Activated naive CD4-positive, alpha-beta T cell treated with anti-CD3 and anti-CD28 coated beads, Interleukin-2, amount 50 U/mL, for 24 hours (primary cell): ENCODE data around the gene SORCS1.

Source experiments
- H3K27ac Mint-ChIP-seq: one replicate; pipeline ENCODE4 v1.8.0; 2021; ENCODE audit warnings: mild to moderate bottlenecking, mixed read lengths
- H3K27me3 Mint-ChIP-seq: one replicate; pipeline ENCODE4 v1.8.0; 2021; ENCODE audit warnings: mixed read lengths
- H3K36me3 Mint-ChIP-seq: one replicate; pipeline ENCODE4 v1.8.0; 2021; ENCODE audit warnings: mixed read lengths
- H3K4me1 Mint-ChIP-seq: one replicate; pipeline ENCODE4 v1.8.0; 2021; ENCODE audit warnings: mixed read lengths
- H3K4me3 Mint-ChIP-seq: one replicate; pipeline ENCODE4 v1.8.0; 2021; ENCODE audit warnings: mild to moderate bottlenecking, mixed read lengths
- H3K9me3 Mint-ChIP-seq: one replicate; pipeline ENCODE4 v1.8.0; 2021; ENCODE audit warnings: mixed read lengths

Gene SORCS1

GRCh38 chr10:106534441-106534840, 630.1 kb downstream of the SORCS1 start:
- Mint-ChIP-seq H3K4me3 (no peak overlapping the region), H3K27ac (no peak overlapping the region), H3K4me1 (no peaks in the 10 kb centered on the region), H3K27me3 (no peaks in the 10 kb centered on the region), H3K36me3 (no peaks in the 10 kb centered on the region), H3K9me3 (no peaks in the 10 kb centered on the region)

GRCh38 chr10:106528702-106529101, 635.8 kb downstream of the SORCS1 start:
- H3K4me3 Mint-ChIP-seq: no peak overlapping the region
- H3K36me3 Mint-ChIP-seq: no peaks in the 10 kb centered on the region
- no peaks in the 10 kb centered on the region for H3K4me1 Mint-ChIP-seq
- H3K27ac Mint-ChIP-seq: no peak overlapping the region
- H3K9me3 Mint-ChIP-seq: no peaks in the 10 kb centered on the region
- peaks cover 2% of the 10 kb centered on the region for H3K27me3 Mint-ChIP-seq

- H3K9me3 Mint-ChIP-seq: no peaks in the 10 kb centered on the region
- no peak overlapping the region for H3K27ac Mint-ChIP-seq
Observed at GRCh38 chr10:106525835-106526234, 638.7 kb downstream of the SORCS1 start.

More at GRCh38 chr10:106525835-106526234, 638.7 kb downstream of the SORCS1 start:
- Mint-ChIP-seq H3K4me3 (no peak overlapping the region), H3K36me3 (no peaks in the 10 kb centered on the region), H3K4me1 (no peaks in the 10 kb centered on the region), H3K27me3 (peaks cover 2% of the 10 kb centered on the region)
